CD4-positive, alpha-beta T cell treated with Interleukin-17A for 1 hour (primary cell): ENCODE data around the gene OAS2.
"Not testable (repeated sequence)": the region's sequence is repeated elsewhere in the genome, so short reads cannot be mapped to it uniquely, and the experiment has no call there.

Experiments
- DNase-seq: peaks from one replicate; pipeline ENCODE4 v3.0.0-alpha.2; 2020

OAS2 gene

DNA sequence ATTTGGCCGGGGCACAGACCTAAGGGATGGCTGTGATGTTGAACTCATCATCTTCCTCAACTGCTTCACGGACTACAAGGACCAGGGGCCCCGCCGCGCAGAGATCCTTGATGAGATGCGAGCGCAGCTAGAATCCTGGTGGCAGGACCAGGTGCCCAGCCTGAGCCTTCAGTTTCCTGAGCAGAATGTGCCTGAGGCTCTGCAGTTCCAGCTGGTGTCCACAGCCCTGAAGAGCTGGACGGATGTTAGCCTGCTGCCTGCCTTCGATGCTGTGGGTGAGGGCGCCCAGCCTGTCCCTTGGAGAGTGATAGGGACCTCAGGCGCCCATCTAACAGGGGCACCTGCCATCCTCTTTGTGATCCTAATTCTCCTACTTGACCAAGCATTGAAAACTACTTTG lies 27.6 kb upstream of the OAS2 start:
- no peak for DNase-seq

- not testable (repeated sequence) for DNase-seq
Observed at GRCh38 chr12:112957125-112957524, 21.2 kb upstream of the OAS2 start.

DNA sequence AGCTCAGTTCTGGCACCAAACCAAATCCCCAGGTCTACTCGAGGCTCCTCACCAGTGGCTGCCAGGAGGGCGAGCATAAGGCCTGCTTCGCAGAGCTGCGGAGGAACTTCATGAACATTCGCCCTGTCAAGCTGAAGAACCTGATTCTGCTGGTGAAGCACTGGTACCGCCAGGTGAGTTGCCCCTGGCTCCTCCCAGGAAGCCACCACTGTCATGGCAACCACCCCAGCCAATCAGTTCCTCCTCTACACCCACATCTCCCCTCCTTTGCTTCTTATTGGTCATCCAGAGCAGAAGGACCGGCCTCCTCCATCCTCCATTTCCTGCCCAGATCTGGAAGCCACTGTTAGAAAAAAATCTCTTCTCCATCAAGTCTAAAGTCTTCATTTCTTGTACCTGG lies 17.2 kb upstream of the OAS2 start:
- DNase-seq: no peak

- no peak for DNase-seq
Observed at GRCh38 chr12:112961536-112961935, 16.8 kb upstream of the OAS2 start.

DNA sequence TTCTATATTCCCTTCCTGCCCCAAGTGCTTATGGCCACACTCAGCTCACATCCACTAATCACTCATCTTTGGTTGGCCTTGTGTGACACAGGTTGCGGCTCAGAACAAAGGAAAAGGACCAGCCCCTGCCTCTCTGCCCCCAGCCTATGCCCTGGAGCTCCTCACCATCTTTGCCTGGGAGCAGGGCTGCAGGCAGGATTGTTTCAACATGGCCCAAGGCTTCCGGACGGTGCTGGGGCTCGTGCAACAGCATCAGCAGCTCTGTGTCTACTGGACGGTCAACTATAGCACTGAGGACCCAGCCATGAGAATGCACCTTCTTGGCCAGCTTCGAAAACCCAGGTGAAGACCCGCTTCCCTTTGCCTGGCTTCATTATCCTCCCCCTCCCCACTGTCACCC lies 15.8 kb upstream of the OAS2 start:
- DNase-seq: no peak

- DNase-seq: no peak
Observed at GRCh38 chr12:112963227-112963861, 15.0 kb upstream of the OAS2 start.

- DNase-seq: no peak
Observed at GRCh38 chr12:112964067-112964670, 14.2 kb upstream of the OAS2 start.

- no peak for DNase-seq
Observed at GRCh38 chr12:112964915-112965314, 13.4 kb upstream of the OAS2 start.

- no peak for DNase-seq
Observed at GRCh38 chr12:112965643-112966042, 12.7 kb upstream of the OAS2 start.

GRCh38 chr12:112967306-112967705 lies 11.0 kb upstream of the OAS2 start:
- no peak for DNase-seq

DNA sequence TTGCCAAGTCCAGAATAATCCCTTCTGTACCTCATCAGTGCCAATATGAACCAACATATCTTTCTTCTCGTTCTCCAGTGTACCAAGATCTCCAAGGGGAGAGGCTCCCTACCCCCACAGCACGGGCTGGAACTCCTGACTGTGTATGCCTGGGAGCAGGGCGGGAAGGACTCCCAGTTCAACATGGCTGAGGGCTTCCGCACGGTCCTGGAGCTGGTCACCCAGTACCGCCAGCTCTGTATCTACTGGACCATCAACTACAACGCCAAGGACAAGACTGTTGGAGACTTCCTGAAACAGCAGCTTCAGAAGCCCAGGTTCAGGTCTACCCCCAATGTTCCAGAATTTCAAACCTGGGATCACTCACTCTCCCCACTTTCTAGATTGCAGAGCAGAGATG lies 10.5 kb upstream of the OAS2 start:
- no peak for DNase-seq

DNA sequence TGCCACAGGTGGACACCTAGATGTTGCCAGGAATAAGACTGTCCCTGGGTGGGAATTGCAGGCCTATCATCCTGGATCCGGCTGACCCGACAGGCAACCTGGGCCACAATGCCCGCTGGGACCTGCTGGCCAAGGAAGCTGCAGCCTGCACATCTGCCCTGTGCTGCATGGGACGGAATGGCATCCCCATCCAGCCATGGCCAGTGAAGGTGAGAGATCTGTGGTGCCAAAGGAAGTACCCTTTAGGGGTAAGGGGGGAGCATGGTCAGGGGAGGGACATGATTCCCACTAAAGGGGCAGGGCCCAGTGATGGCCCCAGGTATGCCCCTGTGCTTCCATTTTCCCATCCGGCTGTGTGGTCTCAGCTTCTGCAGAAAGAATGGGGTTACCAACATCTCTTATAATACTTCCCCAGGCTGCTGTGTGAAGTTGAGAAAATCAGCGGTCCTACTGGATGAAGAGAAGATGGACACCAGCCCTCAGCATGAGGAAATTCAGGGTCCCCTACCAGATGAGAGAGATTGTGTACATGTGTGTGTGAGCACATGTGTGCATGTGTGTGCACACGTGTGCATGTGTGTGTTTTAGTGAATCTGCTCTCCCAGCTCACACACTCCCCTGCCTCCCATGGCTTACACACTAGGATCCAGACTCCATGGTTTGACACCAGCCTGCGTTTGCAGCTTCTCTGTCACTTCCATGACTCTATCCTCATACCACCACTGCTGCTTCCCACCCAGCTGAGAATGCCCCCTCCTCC lies 8.6 kb upstream of the OAS2 start:
- no peak for DNase-seq

DNA sequence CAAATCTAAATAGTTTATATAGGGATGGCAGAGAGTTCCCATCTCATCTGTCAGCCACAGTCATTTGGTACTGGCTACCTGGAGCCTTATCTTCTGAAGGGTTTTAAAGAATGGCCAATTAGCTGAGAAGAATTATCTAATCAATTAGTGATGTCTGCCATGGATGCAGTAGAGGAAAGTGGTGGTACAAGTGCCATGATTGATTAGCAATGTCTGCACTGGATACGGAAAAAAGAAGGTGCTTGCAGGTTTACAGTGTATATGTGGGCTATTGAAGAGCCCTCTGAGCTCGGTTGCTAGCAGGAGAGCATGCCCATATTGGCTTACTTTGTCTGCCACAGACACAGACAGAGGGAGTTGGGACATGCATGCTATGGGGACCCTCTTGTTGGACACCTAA lies 7.9 kb upstream of the OAS2 start:
- no peak for DNase-seq

DNA sequence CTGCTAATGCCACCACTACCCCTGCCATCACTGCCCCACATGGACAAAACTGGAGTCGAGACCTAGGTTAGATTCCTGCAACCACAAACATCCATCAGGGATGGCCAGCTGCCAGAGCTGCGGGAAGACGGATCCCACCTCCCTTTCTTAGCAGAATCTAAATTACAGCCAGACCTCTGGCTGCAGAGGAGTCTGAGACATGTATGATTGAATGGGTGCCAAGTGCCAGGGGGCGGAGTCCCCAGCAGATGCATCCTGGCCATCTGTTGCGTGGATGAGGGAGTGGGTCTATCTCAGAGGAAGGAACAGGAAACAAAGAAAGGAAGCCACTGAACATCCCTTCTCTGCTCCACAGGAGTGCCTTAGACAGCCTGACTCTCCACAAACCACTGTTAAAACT lies 7.1 kb upstream of the OAS2 start:
- no peak for DNase-seq

DNA sequence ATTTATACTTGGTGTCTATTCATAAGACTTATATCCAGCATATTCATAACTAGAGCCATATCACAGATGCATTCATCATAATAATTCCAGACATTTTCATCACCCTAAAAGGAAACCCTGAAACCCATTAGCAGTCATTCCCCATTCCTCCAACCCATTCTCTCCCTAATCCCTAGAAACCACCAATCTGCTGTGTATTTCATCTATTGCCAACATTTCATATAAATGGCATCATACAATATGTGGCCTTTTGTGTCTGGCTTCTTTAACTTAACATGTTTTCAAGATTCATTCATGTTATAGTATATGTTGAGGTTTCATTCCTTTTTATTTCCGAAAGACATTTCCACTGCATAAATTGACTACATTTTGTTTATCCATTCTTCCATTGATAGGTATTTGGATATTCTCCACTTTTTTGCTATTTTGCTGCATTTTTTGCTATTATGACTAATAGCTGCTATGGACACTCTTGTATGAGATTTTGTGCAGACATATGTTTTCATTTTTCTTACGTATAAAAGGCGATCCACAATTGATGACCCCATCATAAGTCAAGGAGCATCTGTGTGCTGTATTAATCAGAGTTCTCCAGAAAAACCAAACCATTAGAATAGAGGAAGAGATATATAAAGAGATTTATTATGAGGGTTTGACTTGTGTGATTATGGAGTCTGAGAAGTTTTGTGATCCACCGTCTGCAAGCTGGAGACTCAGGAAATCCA lies 5.1 kb upstream of the OAS2 start:
- DNase-seq: no peak

DNA sequence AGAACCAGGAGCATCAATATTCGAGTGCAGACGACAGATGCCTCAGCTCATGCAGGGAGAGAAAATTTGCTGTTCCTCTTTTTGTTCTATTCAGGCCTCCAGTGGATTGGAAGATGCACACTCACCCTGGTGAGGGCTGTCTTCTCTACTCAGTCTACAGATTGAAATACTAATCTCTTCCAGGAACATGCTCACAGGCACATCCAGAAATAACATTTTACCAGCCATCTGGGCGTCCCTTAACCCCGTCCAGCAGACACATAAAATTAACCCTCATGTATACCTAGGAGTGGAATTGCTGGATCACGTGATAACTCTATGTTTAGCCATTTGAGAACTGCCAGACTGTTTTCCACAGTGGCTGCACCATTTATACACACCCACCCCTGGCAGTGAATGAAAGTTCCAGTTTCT lies 4.5 kb upstream of the OAS2 start:
- DNase-seq: no peak

DNA sequence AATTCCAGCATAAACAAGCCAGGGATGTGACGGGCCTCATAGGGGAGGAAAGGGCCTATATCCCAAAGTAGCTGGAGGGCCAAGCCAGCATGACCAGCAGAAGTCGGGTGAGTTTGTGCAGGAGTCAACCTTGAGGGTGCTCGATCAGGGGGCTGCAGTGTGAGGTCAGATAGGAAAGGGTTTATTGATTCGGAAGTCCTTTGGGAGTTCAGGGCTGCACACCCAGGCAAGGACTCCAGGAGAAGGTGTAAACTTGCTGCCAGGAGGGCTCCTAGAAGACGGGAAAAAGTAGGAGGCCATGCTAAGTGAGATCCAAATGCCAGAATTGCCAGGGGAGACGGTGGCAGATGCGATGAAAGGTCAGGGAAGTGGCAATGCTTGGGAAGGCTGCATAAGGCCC lies 3.4 kb upstream of the OAS2 start:
- no peak for DNase-seq

GRCh38 chr12:112977139-112977538 lies 1.2 kb upstream of the OAS2 start:
- DNase-seq: no peak

DNA sequence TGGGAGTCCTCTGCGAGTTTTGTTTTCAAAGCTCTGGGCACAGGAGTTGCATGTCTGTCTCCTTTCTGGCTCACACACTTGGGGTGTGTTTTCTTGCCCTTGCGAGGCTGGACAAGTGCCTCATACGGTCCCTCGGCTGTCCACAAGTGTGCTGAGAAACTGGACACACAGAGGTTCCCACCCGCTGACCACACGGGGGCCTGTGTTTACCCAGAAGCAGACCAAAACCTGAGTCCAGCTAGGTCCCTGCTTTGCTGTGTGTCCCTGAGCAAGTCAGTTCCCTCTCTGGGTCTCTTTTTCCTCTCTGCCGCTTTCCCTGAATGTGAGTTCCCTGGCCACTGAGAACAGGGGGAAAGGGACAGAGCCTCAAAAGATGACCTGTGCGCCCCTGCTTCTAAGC lies 678 bp upstream of the OAS2 start:
- DNase-seq: no peak

DNA sequence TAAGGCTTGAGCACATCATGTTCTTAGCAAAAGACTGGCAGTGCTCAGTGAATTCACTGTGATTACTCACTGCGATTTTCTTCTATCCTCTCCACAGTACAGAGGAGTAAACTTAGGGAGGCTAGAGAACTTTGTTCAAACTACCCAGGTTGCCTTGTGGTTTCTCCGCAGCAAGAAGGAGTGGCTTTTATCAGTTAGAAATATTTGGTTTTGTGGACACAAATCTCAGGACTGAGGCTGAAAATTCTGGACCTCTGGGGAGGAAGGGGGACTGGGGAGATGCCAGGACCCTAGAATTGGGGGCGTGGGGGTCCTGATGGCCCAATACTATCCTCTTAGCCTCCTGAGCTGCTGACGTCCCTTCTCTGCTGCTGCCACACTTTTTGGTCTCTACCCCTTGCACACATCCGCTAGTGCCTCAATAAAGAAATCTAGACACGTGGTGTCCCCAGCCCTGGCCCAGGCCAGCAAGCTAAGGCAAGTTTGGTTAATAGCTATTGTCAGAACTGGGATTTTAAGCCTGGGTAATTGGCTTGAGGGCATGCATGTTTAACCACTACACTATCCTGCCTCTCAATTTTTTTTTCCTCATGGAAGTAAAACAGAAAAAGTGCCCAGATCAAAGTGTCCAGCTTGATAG lies 842 bp downstream of the OAS2 start:
- DNase-seq: peak; percentile 55

GRCh38 chr12:112980491-112981158 lies 2.3 kb downstream of the OAS2 start:
- peak; percentile 70 for DNase-seq

DNA sequence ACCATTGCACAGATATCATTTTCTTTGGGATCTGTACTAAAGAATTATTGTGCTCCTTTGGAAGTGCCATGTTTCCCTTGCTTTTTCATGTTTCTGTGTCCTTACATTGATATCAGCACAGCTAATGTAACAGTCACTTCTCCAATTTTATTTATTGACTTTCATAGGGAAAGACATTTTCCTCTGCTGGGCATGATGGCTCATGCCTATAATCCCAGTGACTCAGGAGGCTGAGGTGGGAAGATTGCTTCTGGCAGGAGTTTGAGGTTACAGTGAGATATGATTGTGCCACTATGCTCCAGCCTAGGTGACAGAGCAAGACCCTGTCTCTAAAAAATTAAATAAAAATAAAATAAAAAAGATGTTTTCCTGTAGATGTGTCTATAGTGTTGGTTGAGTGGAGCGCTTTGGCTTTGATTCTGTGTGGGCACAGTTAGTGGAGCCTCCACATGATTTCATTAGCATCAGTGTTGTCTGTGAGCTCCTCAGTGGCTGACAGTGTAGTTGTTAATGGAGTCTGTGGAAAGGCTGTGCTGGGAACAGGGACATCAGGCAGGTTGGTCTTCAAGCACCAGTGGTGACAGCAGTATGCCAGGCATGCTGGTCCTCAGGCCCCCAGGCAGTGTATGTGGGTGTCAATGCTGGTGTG lies 7.4 kb downstream of the OAS2 start:
- no peak for DNase-seq
